Measurements from ENCODE around the gene PCDH9.

The PCDH9 gene

DNA sequence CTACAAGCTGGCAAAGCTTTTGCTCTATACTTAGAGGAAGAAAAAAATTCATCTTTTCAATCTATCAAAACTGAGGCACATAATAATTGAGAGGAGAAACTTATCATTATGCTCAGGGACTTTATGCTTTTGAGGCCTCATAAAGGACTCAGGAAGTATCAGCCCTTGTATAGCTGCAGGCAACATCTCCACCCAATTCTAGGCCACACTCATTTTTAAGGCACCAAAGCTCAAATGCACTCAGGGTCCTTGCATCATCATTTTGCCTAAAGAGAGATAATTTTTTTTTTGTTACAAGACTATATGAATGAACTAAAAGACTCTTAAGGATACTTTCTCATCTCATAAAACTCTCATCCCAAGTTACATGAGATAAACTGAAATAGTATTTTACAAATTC is 78.5 kb downstream of the PCDH9 start:
- no peak for TF ChIP-seq POLR2AphosphoS5 (IDR thresholded peaks at IDR 0.05; ENCODE audit: low read depth, low read length)
- TF ChIP-seq POLR2A (IDR thresholded peaks at IDR 0.05; ENCODE audit: low read depth, low read length): no peak
- no peak for TF ChIP-seq TAF1 (IDR thresholded peaks at IDR 0.05; ENCODE audit: borderline replicate concordance, low read depth, low read length)
- FAIRE-seq (no peak), DNase-seq (ENCODE audit: insufficient read length) (no peak)

DNA sequence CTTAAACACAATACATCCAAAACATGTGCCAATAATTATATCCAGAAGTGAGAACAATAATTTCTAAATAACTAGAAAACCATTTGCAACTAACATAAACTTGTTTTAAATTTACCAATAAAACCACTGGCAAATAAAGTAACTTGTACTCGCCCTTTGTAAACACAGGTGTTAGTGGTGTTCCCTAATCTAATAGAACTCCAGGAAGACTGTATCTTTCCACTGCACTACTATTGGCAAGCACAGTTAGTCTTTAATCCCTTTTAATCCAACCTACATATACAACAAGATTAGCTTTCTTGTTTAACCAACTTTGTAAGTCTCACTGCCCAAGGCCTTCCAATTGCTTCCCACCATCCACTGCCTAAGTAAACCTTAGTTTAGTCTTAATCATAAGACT is 79.5 kb downstream of the PCDH9 start:
- no peak for FAIRE-seq
- TF ChIP-seq POLR2AphosphoS5 (IDR thresholded peaks at IDR 0.05; ENCODE audit: low read depth, low read length): no peak
- no peak for TF ChIP-seq POLR2A (IDR thresholded peaks at IDR 0.05; ENCODE audit: low read depth, low read length)
- TF ChIP-seq TAF1 (IDR thresholded peaks at IDR 0.05; ENCODE audit: borderline replicate concordance, low read depth, low read length): no peak
- DNase-seq (ENCODE audit: insufficient read length): no peak

DNA sequence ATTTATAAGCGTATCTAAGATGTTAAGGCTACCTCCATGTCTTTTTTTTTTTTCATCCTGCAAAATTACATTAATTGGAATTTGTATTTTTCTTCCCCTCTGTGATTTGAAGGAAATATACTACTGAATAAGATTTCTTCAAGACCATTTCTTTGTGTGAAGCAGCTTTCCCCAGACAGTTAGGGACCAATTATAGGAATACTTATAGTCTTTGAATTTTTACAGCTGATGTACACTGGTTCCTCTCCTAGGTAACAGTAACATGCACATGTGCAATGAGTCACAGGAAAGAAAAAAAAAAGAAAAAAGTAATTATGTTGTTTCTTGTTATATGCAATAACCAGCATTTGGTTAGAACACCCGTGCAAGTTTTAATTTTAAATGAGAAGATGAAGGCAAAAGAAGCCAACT is 82.0 kb downstream of the PCDH9 start:
- FAIRE-seq (no peak), DNase-seq (ENCODE audit: insufficient read length) (no peak)
- TF ChIP-seq POLR2A (IDR thresholded peaks at IDR 0.05; ENCODE audit: low read depth, low read length): no peak
- TF ChIP-seq POLR2AphosphoS5 (IDR thresholded peaks at IDR 0.05; ENCODE audit: low read depth, low read length): no peak
- TF ChIP-seq TAF1 (IDR thresholded peaks at IDR 0.05; ENCODE audit: borderline replicate concordance, low read depth, low read length): no peak

DNA sequence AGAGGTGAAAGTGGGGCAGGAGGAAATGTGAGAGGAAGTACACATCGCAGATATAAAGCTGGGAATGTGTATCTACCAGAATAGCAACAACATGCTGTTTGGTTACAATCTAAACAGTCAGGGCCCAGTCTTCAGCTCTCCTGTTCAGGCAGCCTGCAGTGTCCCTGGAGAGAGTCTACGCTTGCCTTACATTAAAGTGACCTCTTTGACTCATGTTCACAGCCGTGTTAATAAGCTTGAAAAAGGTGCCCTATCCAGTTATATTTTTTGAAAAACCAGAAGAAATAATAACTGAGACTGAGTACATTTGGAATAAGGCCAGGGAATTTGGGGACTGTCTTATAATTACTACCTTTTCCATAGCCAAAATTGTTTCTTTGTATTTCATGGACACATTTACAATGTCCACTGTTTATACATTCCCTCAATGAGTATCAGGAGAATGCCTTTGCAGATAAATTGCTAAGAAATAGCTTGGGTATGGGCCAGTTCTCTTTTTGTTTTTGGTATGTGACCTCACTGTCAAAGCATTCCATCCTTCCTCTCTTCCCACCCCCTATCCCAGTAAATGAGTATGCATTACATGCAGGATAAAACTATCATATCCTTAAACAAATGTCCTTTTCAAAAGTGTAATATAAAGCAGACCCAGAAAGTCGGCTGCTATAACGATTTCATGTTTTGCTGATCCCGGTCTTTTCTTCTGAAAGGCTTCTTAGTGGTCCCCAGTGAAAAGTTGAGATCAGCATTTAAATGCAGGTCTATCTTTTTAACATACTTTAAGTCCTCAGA is 82.6 kb downstream of the PCDH9 start:
- FAIRE-seq (no peak), DNase-seq (ENCODE audit: insufficient read length) (no peak)
- no peak for TF ChIP-seq POLR2AphosphoS5 (IDR thresholded peaks at IDR 0.05; ENCODE audit: low read depth, low read length)
- TF ChIP-seq POLR2A (IDR thresholded peaks at IDR 0.05; ENCODE audit: low read depth, low read length): no peak
- TF ChIP-seq TAF1 (IDR thresholded peaks at IDR 0.05; ENCODE audit: borderline replicate concordance, low read depth, low read length): no peak

DNA sequence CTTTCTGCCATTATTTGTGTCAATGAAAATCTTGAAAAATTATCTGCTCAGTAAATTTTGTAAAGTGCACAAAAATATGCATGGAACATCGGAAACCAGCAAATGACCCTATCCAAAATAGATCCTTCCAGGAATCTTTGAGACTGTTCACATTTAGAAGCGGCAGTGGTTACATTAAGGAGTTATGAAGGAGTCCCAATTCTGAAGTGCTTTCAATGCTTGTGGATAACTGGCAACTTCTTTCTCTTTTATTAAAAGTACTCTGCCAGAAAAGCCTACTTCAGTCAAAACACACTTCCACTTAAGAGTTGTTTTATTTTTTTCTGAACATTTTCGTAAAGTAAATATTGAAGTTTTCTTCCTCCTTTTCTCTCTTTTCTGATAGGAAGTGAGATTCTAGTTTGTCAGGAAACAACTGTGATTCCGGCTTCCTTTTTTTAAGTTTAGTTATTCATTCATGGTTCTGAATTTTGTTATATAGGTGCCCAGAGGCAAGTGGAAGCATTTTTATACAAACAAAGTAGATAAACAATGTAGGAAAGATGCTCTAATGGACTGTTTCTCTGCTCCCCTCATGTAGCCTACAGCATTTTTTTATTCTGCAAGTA is 83.5 kb downstream of the PCDH9 start:
- no peak for DNase-seq (ENCODE audit: insufficient read length)
- FAIRE-seq: no peak
- TF ChIP-seq POLR2A (IDR thresholded peaks at IDR 0.05; ENCODE audit: low read depth, low read length) (no peak), TAF1 (IDR thresholded peaks at IDR 0.05; ENCODE audit: borderline replicate concordance, low read depth, low read length) (no peak), POLR2AphosphoS5 (IDR thresholded peaks at IDR 0.05; ENCODE audit: low read depth, low read length) (no peak)

DNA sequence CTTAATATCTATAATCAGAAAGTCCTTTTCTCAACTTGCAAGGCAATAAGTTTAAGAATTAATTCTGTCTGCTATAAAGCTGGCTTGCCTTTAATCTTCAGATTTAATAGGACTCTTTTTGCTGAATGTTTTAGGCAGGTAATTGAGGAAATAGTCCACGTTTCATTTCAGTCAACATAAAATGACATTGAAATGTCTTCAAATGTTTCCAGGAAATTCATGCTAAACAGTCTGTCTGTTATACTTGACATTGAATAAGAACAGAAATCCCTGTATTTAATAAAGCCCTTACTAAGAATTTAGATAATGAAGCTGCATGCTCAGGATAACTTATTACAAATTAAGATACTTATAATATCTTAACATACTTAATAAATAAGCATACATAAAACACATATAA is 84.2 kb downstream of the PCDH9 start:
- FAIRE-seq: no peak
- TF ChIP-seq TAF1 (IDR thresholded peaks at IDR 0.05; ENCODE audit: borderline replicate concordance, low read depth, low read length) (no peak), POLR2AphosphoS5 (IDR thresholded peaks at IDR 0.05; ENCODE audit: low read depth, low read length) (no peak), POLR2A (IDR thresholded peaks at IDR 0.05; ENCODE audit: low read depth, low read length) (no peak)

DNA sequence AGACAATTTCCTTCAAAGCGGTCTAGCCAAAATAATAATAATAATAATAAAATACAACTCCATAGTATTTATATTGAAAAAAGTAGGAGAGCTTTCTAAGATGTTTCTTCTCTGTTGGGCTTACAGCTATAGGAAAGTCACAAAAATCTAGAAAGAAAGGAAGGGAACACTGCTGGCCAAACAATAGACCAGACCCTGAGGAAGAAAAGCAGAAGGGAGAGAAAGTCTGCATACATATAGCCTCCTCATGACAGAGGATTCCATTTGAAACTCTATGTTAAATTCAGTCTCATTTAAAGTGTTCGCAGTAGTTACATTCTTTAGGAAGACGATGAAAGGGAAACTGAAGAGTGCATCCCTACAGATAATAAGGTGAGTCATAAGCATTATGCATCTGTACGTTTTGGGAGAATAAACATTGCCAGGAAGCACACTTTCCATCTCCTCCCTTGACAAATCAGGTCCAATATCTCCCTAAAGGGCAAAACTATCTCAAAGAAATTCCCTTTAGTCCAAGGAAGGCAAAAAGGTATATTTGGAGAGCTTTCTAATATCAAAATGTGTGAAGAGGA is 86.5 kb downstream of the PCDH9 start:
- TF ChIP-seq POLR2A (IDR thresholded peaks at IDR 0.05; ENCODE audit: low read depth, low read length): no peak
- no peak for TF ChIP-seq POLR2AphosphoS5 (IDR thresholded peaks at IDR 0.05; ENCODE audit: low read depth, low read length)
- no peak for TF ChIP-seq TAF1 (IDR thresholded peaks at IDR 0.05; ENCODE audit: borderline replicate concordance, low read depth, low read length)

More for the DNA sequence above, 84.2 kb downstream of the PCDH9 start:
- DNase-seq (ENCODE audit: insufficient read length): no peak

DNA sequence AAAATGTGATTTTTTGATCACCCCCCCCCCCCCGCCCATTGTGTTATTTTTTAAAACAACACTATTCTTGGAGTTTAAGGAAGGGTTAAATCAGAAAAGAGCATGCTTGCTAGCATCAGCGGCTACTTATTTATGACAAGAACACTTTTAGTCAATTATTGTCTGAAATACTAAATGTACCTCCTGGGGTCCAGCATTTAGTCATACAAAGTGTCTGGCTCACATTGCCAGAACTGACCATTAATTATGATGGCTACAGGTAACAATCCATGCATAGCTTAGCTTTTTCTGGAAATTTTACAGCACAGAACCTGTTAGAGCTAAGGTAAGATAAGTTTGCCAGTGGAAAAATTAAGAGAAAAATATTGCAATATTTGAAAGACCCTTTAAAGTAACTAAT is 90.1 kb downstream of the PCDH9 start:
- TF ChIP-seq TAF1 (IDR thresholded peaks at IDR 0.05; ENCODE audit: borderline replicate concordance, low read depth, low read length) (no peak), POLR2AphosphoS5 (IDR thresholded peaks at IDR 0.05; ENCODE audit: low read depth, low read length) (no peak), POLR2A (IDR thresholded peaks at IDR 0.05; ENCODE audit: low read depth, low read length) (no peak)
- no peak for FAIRE-seq
- no peak for DNase-seq (ENCODE audit: insufficient read length)

More for the DNA sequence above, 86.5 kb downstream of the PCDH9 start:
- DNase-seq (ENCODE audit: insufficient read length) (no peak), FAIRE-seq (no peak)

DNA sequence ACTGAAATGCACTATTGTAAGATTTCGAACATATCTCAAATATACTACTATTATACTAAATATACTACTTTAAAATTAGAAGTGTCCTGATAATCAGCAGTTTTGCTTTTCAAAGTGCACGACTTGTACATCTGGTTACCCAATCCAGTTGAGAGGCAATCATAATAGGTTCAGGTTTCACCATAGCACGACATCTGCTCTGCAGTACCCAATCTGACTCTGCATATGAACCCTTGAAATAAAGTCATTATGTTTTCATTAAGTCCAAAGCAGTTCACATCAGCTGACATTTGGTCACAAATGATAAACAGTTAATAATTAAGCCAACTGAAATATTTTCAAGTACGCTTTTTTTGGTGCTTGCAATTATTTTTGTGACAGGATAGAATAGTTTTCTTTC is 90.6 kb downstream of the PCDH9 start:
- no peak for FAIRE-seq
- TF ChIP-seq TAF1 (IDR thresholded peaks at IDR 0.05; ENCODE audit: borderline replicate concordance, low read depth, low read length) (no peak), POLR2A (IDR thresholded peaks at IDR 0.05; ENCODE audit: low read depth, low read length) (no peak), POLR2AphosphoS5 (IDR thresholded peaks at IDR 0.05; ENCODE audit: low read depth, low read length) (no peak)
- no peak for DNase-seq (ENCODE audit: insufficient read length)

DNA sequence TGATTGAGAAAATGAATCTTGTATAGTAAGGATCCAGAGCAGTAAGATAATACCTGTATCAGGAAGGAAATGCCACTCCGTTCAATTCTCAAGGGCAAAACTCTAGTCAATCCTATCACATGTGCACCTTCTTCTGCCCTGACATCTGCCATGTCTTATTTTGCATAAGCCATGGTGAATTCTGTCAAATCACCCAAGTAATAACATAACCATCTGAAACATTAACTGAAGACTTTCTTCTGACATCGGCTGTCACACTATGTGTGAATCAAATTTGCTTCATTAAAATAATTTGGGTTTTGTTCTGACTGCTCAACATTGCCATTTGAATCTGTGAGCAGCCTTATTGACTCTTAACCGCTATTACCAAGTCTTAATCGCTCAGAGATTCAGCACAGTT is 91.2 kb downstream of the PCDH9 start:
- no peak for FAIRE-seq
- DNase-seq (ENCODE audit: insufficient read length): no peak
- TF ChIP-seq TAF1 (IDR thresholded peaks at IDR 0.05; ENCODE audit: borderline replicate concordance, low read depth, low read length) (no peak), POLR2A (IDR thresholded peaks at IDR 0.05; ENCODE audit: low read depth, low read length) (no peak), POLR2AphosphoS5 (IDR thresholded peaks at IDR 0.05; ENCODE audit: low read depth, low read length) (no peak)

DNA sequence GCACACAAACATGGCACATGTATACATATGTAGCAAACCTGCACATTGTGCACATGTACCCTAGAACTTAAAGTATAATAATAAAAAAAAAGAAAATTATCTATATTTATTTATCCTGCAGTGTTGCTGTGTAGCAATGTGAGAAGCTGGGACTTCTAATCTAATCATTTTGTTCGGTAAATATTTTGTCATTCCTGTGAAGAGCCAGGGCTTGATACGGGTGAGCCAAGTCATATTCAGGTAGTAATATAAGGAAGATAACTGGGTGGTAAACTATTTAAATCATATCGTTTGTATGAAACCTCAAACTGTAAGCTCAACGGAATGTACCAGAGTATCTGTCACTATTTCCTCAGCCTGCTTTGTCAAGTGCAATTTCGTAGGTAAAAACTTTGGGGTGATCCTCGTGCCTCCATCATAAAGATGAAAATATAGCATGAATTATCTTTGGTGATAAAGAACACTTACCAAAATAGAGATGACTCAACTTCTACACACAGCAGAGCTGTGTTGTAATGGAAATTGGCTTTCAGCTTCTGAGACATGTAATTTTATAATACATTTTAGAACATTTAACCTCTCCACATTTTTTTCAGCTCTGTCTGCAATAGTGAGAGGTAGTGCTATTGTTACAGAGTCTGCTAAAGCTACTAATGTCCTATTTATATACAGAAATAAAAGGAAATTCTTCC is 92.9 kb downstream of the PCDH9 start:
- no peak for TF ChIP-seq POLR2AphosphoS5 (IDR thresholded peaks at IDR 0.05; ENCODE audit: low read depth, low read length)
- no peak for TF ChIP-seq POLR2A (IDR thresholded peaks at IDR 0.05; ENCODE audit: low read depth, low read length)
- no peak for TF ChIP-seq TAF1 (IDR thresholded peaks at IDR 0.05; ENCODE audit: borderline replicate concordance, low read depth, low read length)
- FAIRE-seq (no peak), DNase-seq (ENCODE audit: insufficient read length) (no peak)
